GM23338 (cell line): ENCODE measurements around the gene KAT6B. TPM values are rescaled to one million over a fixed set of nuclear protein-coding genes. Genes with fewer than 3 reads are reported as not detected.
"Not testable (repeated sequence)": the region's sequence is repeated elsewhere in the genome, so short reads cannot be mapped to it uniquely, and the experiment has no call there.

Experiments used
- ATAC-seq: fragments of 200-7000 bp; cut with Tn5 transposase; 3 replicates; pipeline ENCODE4 v1.9.1; 2020
- DNase-seq: peaks from one replicate; pipeline ENCODE4 v3.0.0-alpha.2; 2015; ENCODE audit warnings: low spot score
- H2AFZ ChIP-seq: fragments of 200-600 bp; sonication (generic); 2 replicates; pipeline ENCODE4 v1.8.0; 2016; ENCODE audit warnings: antibody characterized with exemption, mild to moderate bottlenecking, moderate library complexity
- H3F3A ChIP-seq: fragments of 200-600 bp; sonication (generic); replicated peaks from 2 replicates; pipeline ENCODE4 v1.8.0; 2017; ENCODE audit warnings: antibody characterized with exemption, mixed run types, low read depth
- H3K27ac ChIP-seq: fragments of 200-600 bp; sonication (generic); 2 replicates; pipeline ENCODE4 v1.6.1; 2016; ENCODE audit warnings: low read depth
- H3K27me3 ChIP-seq: fragments of 200-600 bp; sonication (generic); 2 replicates; pipeline ENCODE4 v1.8.0; 2016; ENCODE audit warnings: mild to moderate bottlenecking, mixed run types, moderate library complexity; ENCODE audit not compliant: insufficient read depth
- H3K36me3 ChIP-seq: fragments of 200-600 bp; sonication (generic); 2 replicates; pipeline ENCODE4 v1.8.0; 2016; ENCODE audit warnings: mild to moderate bottlenecking; ENCODE audit not compliant: insufficient read depth
- H3K4me1 ChIP-seq: fragments of 200-600 bp; sonication (generic); 2 replicates; pipeline ENCODE4 v1.8.0; 2016; ENCODE audit warnings: mild to moderate bottlenecking, moderate library complexity; ENCODE audit not compliant: insufficient read depth
- H3K4me2 ChIP-seq: fragments of 200-600 bp; sonication (generic); 2 replicates; pipeline ENCODE4 v1.7.1; 2017; ENCODE audit warnings: mixed run types
- H3K4me3 ChIP-seq: fragments of 200-600 bp; sonication (generic); 2 replicates; pipeline ENCODE4 v1.6.1; 2016; ENCODE audit warnings: mixed run types
- H3K79me2 ChIP-seq: fragments of 200-600 bp; sonication (generic); replicated peaks from 2 replicates; pipeline ENCODE4 v1.8.0; 2017; ENCODE audit warnings: mild to moderate bottlenecking; ENCODE audit not compliant: insufficient read depth
- H3K9me2 ChIP-seq: fragments of 200-600 bp; sonication (generic); 2 replicates; pipeline ENCODE4 v1.8.0; 2017; ENCODE audit not compliant: insufficient read depth
- H4K20me1 ChIP-seq: fragments of 200-600 bp; sonication (generic); replicated peaks from 2 replicates; pipeline ENCODE4 v1.8.0; 2017; ENCODE audit warnings: mild to moderate bottlenecking; ENCODE audit not compliant: insufficient read depth
- H3K27ac Mint-ChIP-seq: 2 replicates; pipeline ENCODE4 v1.8.0; 2020; ENCODE audit warnings: inconsistent platforms, mild to moderate bottlenecking, moderate library complexity, mixed read lengths
- H3K27me3 Mint-ChIP-seq: 3 replicates; pipeline ENCODE4 v1.8.0; 2022; ENCODE audit warnings: low read depth, mild to moderate bottlenecking, moderate library complexity, mixed read lengths, inconsistent platforms; ENCODE audit not compliant: insufficient read depth, poor library complexity
- H3K36me3 Mint-ChIP-seq: 3 replicates; pipeline ENCODE4 v1.8.0; 2021; ENCODE audit warnings: low read depth, mild to moderate bottlenecking, inconsistent platforms, moderate library complexity, mixed read lengths
- H3K4me1 Mint-ChIP-seq: 3 replicates; pipeline ENCODE4 v1.8.0; 2020; ENCODE audit warnings: mild to moderate bottlenecking, inconsistent platforms, mixed read lengths
- H3K4me3 Mint-ChIP-seq: 3 replicates; pipeline ENCODE4 v1.8.0; 2021; ENCODE audit warnings: moderate library complexity, mild to moderate bottlenecking, inconsistent platforms, mixed read lengths
- H3K9me3 Mint-ChIP-seq: 3 replicates; pipeline ENCODE4 v1.8.0; 2020; ENCODE audit warnings: moderate library complexity, mild to moderate bottlenecking, inconsistent platforms, mixed read lengths
- CREB1 ChIP-seq: fragments of 250-450 bp; sonication (Bioruptor Pico); IDR thresholded peaks from 2 replicates; pipeline ENCODE4 v1.5.0; 2020; ENCODE audit warnings: low read depth, mild to moderate bottlenecking, moderate library complexity
- EZH2 ChIP-seq: fragments of 200-600 bp; sonication (generic); IDR thresholded peaks from one replicate; pipeline ENCODE4 v1.8.0; 2017; ENCODE audit warnings: antibody characterized with exemption, mild to moderate bottlenecking, low read depth; ENCODE audit not compliant: unreplicated experiment
- EZH2phosphoT487 ChIP-seq: fragments of 200-600 bp; sonication (generic); IDR thresholded peaks from one replicate; pipeline ENCODE4 v1.8.1; 2018; ENCODE audit warnings: antibody characterized with exemption; ENCODE audit not compliant: unreplicated experiment
- STAT1 ChIP-seq: IDR thresholded peaks from one replicate; pipeline ENCODE4 v1.6.1; 2016; ENCODE audit warnings: antibody characterized with exemption; ENCODE audit not compliant: unreplicated experiment
- ZNF114 ChIP-seq: fragments of 250-450 bp; sonication (Bioruptor Pico); IDR thresholded peaks from 2 replicates; pipeline ENCODE4 v1.5.0; 2020; ENCODE audit warnings: mild to moderate bottlenecking, moderate library complexity
- ZNF331 ChIP-seq: fragments of 250-450 bp; sonication (Bioruptor Pico); IDR thresholded peaks from 2 replicates; pipeline ENCODE4 v1.5.0; 2020; ENCODE audit warnings: low read depth, mild to moderate bottlenecking, moderate library complexity
- polyA plus RNA-seq: library from polyadenylated mRNA; unstranded; fragments of >200 nt; fragmentation: Nextera tagmentation; extraction: Ambion mirVana; gene quantifications from 2 replicates; pipeline ENCODE4 v1.2.1, GENCODE V29; 2016
- total RNA-seq: library from RNA; depleted of rRNA; stranded (reverse); fragments of >200 nt; shearing (Covaris generic); gene quantifications from 2 replicates; pipeline ENCODE4 v1.2.3, GENCODE V29; 2014
- TF ChIP-seq, protein P1 (sequence below): IDR thresholded peaks from 2 replicates; pipeline ENCODE4 v1.6.1; 2016; ENCODE audit warnings: antibody characterized with exemption
- TF ChIP-seq, protein P2 (sequence below), 2 experiments: fragments of 200-600 bp in 1 of 2; sonication (generic) in 1 of 2; conservative IDR thresholded peaks; 2 replicates each; pipeline versions ENCODE4 v1.5.1 to v1.6.1; 2016 to 2017; ENCODE audit warnings: antibody characterized with exemption in 2 of 2, low read depth in 2 of 2, mild to moderate bottlenecking in 2 of 2, moderate library complexity in 1 of 2
- TF ChIP-seq, protein P3 (sequence below): IDR thresholded peaks from one replicate; pipeline ENCODE4 v1.6.1; 2018; ENCODE audit warnings: antibody characterized with exemption; ENCODE audit not compliant: unreplicated experiment

KAT6B gene
- total and polyA plus RNA-seq, 2 experiments from 2014 or later = 21.3 to 31.4 TPM

DNA sequence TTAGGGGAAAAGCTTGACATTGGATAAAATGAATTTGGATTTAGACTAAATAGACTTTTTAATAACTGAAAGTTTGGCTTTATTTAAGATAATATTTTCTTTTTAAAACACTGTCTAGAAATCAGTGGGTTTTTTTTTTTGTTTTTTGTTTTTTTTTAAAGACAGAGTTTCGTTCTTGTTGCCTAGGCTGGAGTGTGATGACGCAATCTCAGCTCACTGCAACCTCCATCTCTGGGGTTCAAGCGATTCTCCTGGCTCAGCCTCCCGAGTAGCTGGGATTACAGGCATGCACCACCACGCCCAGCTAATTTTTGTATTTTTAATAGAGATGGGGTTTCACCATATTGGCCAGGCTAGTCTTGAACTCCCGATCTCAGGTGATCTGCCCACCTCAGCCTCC is 66.9 kb downstream of the KAT6B start:
- not testable (repeated sequence) for H3K36me3 Mint-ChIP-seq, H3K27me3 ChIP-seq, DNase-seq, ATAC-seq, H3K27ac Mint-ChIP-seq, H3K9me2 ChIP-seq, H3K4me2 ChIP-seq, H3K27ac ChIP-seq, H3K9me3 Mint-ChIP-seq, H3K4me1 ChIP-seq, H2AFZ ChIP-seq, H3K27me3 Mint-ChIP-seq, H4K20me1 ChIP-seq, H3F3A ChIP-seq, H3K4me3 ChIP-seq, H3K36me3 ChIP-seq, H3K4me3 Mint-ChIP-seq
- H3K4me1 Mint-ChIP-seq = peaks cover 12% of the 10 kb centered on the region
- H3K79me2 ChIP-seq = peaks cover 50% of the 10 kb centered on the region

DNA sequence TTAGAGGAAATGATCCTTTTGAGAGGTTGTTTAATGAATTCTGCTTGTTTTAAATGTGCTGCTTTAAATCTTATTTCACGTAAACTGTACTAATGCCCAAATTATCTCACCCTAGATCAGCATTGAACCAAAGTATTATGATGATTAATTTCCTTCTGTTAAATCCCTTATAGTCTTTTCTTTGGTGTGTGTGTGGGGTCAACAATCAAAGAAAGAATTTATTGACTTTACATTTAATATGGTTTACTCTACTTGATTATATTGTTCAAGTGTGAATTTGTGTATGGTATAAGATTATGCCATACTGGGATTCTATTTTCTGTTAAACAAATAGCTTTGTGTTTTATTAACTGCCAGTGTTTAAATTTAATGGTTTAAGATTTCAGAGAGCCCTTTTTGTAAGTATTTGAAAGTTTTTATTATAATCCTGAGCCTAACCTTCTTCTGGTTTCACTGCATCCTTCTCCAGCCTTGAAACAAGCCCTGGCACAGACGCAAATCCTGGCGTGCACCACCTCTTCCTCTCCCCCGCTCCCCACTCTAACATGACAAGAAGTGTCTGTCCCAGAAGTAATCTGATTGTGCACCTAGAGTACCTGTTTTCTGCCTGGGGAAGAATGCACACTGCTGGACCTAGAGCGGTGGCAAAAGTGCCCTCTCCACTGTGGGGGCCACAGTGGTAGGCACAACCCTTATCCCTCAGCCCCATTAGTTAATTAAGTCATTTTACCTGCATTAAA is 70.6 kb downstream of the KAT6B start:
- Histone ChIP-seq H3K27me3 (no peaks in the 10 kb centered on the region), H3K4me1 (no peaks in the 10 kb centered on the region), H3K27ac (no peak overlapping the region), H3K4me3 (no peak overlapping the region), H4K20me1 (no peaks in the 10 kb centered on the region; the same call in 1 of the 2 replicates), H3K9me2 (no peaks in the 10 kb centered on the region), H3K79me2 (peaks cover 57% of the 10 kb centered on the region), H3K4me2 (no peak overlapping the region), H2AFZ (no peak overlapping the region), H3K36me3 (no peaks in the 10 kb centered on the region), H3F3A (no peaks in the 10 kb centered on the region)
- peaks cover 23% of the 10 kb centered on the region for H3K4me1 Mint-ChIP-seq
- no peaks in the 10 kb centered on the region for H3K36me3 Mint-ChIP-seq
- no peak overlapping the region for H3K4me3 Mint-ChIP-seq
- H3K27me3 Mint-ChIP-seq = no peaks in the 10 kb centered on the region
- no peaks in the 10 kb centered on the region for H3K9me3 Mint-ChIP-seq
- no peak for ATAC-seq
- 0 out of 2 replicates have a peak overlapping the region, but pooled peaks have one; percentile 0 for H3K27ac Mint-ChIP-seq
- no peak for DNase-seq
- no peak for TF ChIP-seq ZNF331 (CRISPR knock-in tag)
- TF ChIP-seq, protein P1, sequence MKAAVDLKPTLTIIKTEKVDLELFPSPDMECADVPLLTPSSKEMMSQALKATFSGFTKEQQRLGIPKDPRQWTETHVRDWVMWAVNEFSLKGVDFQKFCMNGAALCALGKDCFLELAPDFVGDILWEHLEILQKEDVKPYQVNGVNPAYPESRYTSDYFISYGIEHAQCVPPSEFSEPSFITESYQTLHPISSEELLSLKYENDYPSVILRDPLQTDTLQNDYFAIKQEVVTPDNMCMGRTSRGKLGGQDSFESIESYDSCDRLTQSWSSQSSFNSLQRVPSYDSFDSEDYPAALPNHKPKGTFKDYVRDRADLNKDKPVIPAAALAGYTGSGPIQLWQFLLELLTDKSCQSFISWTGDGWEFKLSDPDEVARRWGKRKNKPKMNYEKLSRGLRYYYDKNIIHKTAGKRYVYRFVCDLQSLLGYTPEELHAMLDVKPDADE = no peak
- no peak for TF ChIP-seq EZH2phosphoT487
- no peak for TF ChIP-seq ZNF114 (CRISPR knock-in tag)
- TF ChIP-seq STAT1 = no peak
- TF ChIP-seq, protein P2, sequence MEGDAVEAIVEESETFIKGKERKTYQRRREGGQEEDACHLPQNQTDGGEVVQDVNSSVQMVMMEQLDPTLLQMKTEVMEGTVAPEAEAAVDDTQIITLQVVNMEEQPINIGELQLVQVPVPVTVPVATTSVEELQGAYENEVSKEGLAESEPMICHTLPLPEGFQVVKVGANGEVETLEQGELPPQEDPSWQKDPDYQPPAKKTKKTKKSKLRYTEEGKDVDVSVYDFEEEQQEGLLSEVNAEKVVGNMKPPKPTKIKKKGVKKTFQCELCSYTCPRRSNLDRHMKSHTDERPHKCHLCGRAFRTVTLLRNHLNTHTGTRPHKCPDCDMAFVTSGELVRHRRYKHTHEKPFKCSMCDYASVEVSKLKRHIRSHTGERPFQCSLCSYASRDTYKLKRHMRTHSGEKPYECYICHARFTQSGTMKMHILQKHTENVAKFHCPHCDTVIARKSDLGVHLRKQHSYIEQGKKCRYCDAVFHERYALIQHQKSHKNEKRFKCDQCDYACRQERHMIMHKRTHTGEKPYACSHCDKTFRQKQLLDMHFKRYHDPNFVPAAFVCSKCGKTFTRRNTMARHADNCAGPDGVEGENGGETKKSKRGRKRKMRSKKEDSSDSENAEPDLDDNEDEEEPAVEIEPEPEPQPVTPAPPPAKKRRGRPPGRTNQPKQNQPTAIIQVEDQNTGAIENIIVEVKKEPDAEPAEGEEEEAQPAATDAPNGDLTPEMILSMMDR (conservative IDR thresholded peaks at IDR 0.05; ENCODE audit: low read depth in 2 of 2) = no peak
- no peak for TF ChIP-seq EZH2
- no peak for TF ChIP-seq CREB1 (CRISPR knock-in tag)
- TF ChIP-seq, protein P3, sequence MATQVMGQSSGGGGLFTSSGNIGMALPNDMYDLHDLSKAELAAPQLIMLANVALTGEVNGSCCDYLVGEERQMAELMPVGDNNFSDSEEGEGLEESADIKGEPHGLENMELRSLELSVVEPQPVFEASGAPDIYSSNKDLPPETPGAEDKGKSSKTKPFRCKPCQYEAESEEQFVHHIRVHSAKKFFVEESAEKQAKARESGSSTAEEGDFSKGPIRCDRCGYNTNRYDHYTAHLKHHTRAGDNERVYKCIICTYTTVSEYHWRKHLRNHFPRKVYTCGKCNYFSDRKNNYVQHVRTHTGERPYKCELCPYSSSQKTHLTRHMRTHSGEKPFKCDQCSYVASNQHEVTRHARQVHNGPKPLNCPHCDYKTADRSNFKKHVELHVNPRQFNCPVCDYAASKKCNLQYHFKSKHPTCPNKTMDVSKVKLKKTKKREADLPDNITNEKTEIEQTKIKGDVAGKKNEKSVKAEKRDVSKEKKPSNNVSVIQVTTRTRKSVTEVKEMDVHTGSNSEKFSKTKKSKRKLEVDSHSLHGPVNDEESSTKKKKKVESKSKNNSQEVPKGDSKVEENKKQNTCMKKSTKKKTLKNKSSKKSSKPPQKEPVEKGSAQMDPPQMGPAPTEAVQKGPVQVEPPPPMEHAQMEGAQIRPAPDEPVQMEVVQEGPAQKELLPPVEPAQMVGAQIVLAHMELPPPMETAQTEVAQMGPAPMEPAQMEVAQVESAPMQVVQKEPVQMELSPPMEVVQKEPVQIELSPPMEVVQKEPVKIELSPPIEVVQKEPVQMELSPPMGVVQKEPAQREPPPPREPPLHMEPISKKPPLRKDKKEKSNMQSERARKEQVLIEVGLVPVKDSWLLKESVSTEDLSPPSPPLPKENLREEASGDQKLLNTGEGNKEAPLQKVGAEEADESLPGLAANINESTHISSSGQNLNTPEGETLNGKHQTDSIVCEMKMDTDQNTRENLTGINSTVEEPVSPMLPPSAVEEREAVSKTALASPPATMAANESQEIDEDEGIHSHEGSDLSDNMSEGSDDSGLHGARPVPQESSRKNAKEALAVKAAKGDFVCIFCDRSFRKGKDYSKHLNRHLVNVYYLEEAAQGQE = no peak
